ENCODE data around the gene WNK1.

Gene WNK1

GRCh38 chr12:905261-906031 lies 153.1 kb downstream of the WNK1 start:
- no peaks in the 10 kb centered on the region for H3K27me3 Mint-ChIP-seq
- peaks cover 96% of the 10 kb centered on the region for H3K36me3 Mint-ChIP-seq (ENCODE audit: low read depth)
- no peak overlapping the region for H3K4me3 Mint-ChIP-seq

DNA sequence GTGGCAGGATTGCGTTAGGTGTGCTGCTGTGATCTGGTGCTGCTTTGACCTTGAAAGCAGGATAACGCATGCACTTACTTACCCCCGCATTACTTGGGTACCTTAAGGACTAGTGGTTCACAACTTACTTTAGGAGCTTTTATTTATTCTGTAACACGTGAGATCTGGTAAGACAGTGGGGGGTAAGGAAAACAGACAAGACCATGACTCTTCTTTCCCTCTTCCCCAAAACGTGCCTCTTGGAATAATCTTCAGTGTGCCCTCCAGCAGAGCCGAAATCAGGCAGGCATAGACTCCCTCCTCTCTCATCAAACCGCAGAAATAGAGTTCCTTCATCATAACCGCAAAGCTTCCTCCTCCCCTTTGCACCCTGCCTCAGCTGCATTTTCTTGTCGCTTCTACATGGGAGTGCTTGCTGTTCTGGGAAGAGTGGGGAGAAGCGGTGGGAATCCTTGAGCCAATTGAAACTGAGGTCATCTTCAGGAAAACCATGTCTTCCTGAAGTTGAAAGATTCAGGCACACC lies 153.7 kb downstream of the WNK1 start:
- Mint-ChIP-seq H3K4me1 (ENCODE audit: low read depth) (peaks cover 38% of the 10 kb centered on the region), H3K36me3 (ENCODE audit: low read depth) (peaks cover 95% of the 10 kb centered on the region), H3K27me3 (no peaks in the 10 kb centered on the region), H3K9me3 (no peaks in the 10 kb centered on the region), H3K4me3 (no peak overlapping the region), H3K27ac (peak overlapping the region; percentile 79)
- no peak for DNase-seq

More at GRCh38 chr12:905261-906031, 153.1 kb downstream of the WNK1 start:
- Mint-ChIP-seq H3K27ac (peak overlapping the region; percentile 79), H3K4me1 (ENCODE audit: low read depth) (peaks cover 38% of the 10 kb centered on the region), H3K9me3 (no peaks in the 10 kb centered on the region)
- no peak for DNase-seq

DNA sequence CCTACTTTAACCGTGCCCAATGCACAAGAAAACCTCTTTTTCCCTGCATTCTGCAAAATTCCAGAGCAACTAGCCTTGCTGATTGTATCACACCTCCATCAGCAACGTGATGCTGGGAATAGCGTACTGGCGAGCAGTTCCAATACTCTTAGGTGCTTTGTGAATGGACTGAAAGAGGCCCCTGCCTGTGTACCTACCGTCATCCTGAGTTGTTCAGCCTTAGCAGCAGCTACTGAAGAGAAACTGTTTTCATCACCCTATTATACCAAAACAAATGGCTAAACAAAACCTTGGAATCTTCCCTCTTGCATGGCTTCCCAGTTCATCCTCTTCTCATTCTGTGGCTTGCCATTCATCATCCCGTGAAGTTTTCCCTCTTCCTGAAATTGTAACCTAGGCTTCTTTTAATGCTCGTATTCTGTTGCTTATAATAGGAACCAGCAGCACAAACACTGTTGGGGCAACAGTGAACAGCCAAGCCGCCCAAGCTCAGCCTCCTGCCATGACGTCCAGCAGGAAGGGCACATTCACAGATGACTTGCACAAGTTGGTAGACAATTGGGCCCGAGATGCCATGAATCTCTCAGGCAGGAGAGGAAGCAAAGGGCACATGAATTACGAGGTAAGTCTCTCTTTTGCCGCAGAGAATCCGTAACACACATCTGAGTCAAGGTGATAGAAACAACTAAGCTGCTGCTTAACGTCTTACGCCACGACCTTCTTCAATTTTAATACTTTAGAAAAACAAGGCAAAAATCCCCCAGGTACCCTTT lies 155.2 kb downstream of the WNK1 start:
- no peaks in the 10 kb centered on the region for H3K9me3 Mint-ChIP-seq
- no peaks in the 10 kb centered on the region for H3K27me3 Mint-ChIP-seq
- peaks cover 94% of the 10 kb centered on the region for H3K36me3 Mint-ChIP-seq (ENCODE audit: low read depth)
- peak overlapping the region; percentile 34 for H3K27ac Mint-ChIP-seq
- H3K4me1 Mint-ChIP-seq (ENCODE audit: low read depth), result peaks cover 36% of the 10 kb centered on the region
- no peak for DNase-seq
- H3K4me3 Mint-ChIP-seq, result no peak overlapping the region

DNA sequence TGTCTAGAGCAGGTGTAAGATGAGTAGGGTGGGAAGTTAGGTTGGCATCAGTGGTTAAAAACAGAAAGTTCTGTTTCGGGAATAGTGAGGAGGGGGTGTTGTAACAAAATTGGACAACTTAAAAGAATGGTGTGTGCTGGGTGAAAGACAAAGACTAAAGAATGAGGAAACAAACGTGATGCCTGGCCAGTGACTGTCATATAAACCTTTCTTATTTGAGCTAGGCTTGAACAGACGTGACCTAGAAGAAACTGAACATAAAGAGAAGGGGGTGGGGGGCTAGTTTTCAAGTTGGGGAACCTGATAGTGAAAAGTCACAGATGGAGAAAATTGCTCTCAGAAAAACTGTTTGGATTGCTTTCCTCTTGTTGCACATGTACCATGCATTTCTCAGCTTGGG lies 157.5 kb downstream of the WNK1 start:
- peak overlapping the region; percentile 63 for H3K27ac Mint-ChIP-seq
- peaks cover 27% of the 10 kb centered on the region for H3K4me1 Mint-ChIP-seq (ENCODE audit: low read depth)
- no peak overlapping the region for H3K4me3 Mint-ChIP-seq
- DNase-seq, result no peak
- no peaks in the 10 kb centered on the region for H3K9me3 Mint-ChIP-seq
- peaks cover 94% of the 10 kb centered on the region for H3K36me3 Mint-ChIP-seq (ENCODE audit: low read depth)
- H3K27me3 Mint-ChIP-seq, result no peaks in the 10 kb centered on the region

- Mint-ChIP-seq H3K4me1 (ENCODE audit: low read depth) (peaks cover 28% of the 10 kb centered on the region), H3K27me3 (no peaks in the 10 kb centered on the region), H3K36me3 (ENCODE audit: low read depth) (peaks cover 94% of the 10 kb centered on the region), H3K4me3 (no peak overlapping the region), H3K27ac (peak overlapping the region; percentile 55), H3K9me3 (no peaks in the 10 kb centered on the region)
- DNase-seq, result no peak
These were observed 158.0 kb downstream of the WNK1 start for GRCh38 chr12:910416-910815.

GRCh38 chr12:911191-911826 lies 158.9 kb downstream of the WNK1 start:
- Mint-ChIP-seq H3K27me3 (no peaks in the 10 kb centered on the region), H3K27ac (peak overlapping the region; percentile 52), H3K36me3 (ENCODE audit: low read depth) (peaks cover 94% of the 10 kb centered on the region), H3K9me3 (no peaks in the 10 kb centered on the region), H3K4me3 (no peak overlapping the region), H3K4me1 (ENCODE audit: low read depth) (peaks cover 25% of the 10 kb centered on the region)
- DNase-seq, result no peak

- H3K27ac Mint-ChIP-seq, result peak overlapping the region; percentile 18
- H3K27me3 Mint-ChIP-seq, result no peaks in the 10 kb centered on the region
- no peak for DNase-seq
- peaks cover 96% of the 10 kb centered on the region for H3K36me3 Mint-ChIP-seq (ENCODE audit: low read depth)
- no peak overlapping the region for H3K4me3 Mint-ChIP-seq
- no peaks in the 10 kb centered on the region for H3K9me3 Mint-ChIP-seq
- H3K4me1 Mint-ChIP-seq (ENCODE audit: low read depth), result peaks cover 29% of the 10 kb centered on the region
These were observed 160.3 kb downstream of the WNK1 start for GRCh38 chr12:912466-913235.

DNA sequence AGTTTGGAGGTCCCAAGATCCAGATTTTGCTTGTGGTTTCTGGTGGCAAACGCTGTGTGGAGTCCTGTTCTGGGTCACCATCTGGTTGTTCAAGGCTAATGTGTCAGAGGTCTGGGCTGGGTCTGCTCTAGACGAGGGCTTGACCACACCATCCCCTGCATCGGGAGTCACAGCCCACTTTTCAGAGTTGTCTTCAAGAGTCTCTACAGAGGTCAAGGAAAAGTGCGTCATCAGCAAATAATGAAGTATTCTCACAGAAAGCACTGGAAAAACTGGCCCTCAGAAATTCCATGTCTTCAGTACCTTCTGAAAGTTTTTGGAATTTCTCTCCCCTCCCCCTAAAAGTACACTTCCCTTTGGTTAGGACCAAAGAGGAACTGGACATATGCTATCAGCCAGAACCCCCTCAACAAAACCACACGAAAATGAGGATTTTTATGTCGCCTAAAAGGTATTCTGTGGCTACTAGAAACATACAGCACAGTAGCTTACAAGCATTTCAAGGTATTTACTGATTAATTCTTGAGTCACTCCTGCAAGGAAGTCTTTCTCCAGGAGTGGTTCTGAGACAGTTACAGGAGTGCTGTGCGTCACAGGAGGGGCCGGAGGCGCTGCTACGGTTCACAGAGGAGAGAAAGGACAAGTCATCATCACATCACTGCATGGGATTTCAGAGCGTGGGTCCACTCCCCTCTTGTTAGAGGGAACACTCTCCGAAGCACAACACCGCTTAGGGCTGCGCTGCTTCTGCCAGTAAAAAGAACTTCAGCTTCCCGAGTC lies 161.7 kb downstream of the WNK1 start:
- DNase-seq, result no peak
- Mint-ChIP-seq H3K4me1 (ENCODE audit: low read depth) (peaks cover 29% of the 10 kb centered on the region), H3K9me3 (no peaks in the 10 kb centered on the region), H3K36me3 (ENCODE audit: low read depth) (peaks cover 95% of the 10 kb centered on the region), H3K4me3 (no peak overlapping the region), H3K27ac (peak overlapping the region; percentile 92), H3K27me3 (no peaks in the 10 kb centered on the region)

DNA sequence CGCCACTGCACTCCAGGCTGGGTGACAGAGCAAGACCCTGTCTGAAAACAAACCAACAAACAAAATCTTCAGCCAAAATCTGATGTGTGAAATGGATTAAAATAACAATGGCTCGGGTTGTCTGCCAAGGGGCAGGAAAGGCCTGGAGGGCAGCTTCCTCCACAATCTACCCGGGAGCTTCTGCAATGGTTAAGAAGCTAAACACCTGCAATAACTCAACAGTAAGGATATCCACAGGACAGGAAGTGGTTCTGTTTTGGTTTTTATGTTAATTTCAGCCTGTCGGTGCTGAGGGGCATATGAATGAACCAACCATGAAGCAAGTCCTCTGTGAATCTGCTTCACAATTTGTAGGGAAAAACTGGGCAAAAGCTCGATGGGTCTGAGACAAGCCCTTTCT lies 162.7 kb downstream of the WNK1 start:
- Mint-ChIP-seq H3K27ac (peak overlapping the region; percentile 92), H3K27me3 (no peaks in the 10 kb centered on the region), H3K9me3 (no peaks in the 10 kb centered on the region), H3K4me1 (ENCODE audit: low read depth) (peaks cover 25% of the 10 kb centered on the region), H3K36me3 (ENCODE audit: low read depth) (peaks cover 88% of the 10 kb centered on the region), H3K4me3 (no peak overlapping the region)
- no peak for DNase-seq

GRCh38 chr12:916240-916639 lies 163.9 kb downstream of the WNK1 start:
- DNase-seq, result peak; percentile 48
- Mint-ChIP-seq H3K4me1 (ENCODE audit: low read depth) (peaks cover 32% of the 10 kb centered on the region), H3K27ac (peak overlapping the region; percentile 92), H3K27me3 (no peaks in the 10 kb centered on the region), H3K4me3 (peak overlapping the region; percentile 31), H3K36me3 (ENCODE audit: low read depth) (peaks cover 87% of the 10 kb centered on the region), H3K9me3 (no peaks in the 10 kb centered on the region)

DNA sequence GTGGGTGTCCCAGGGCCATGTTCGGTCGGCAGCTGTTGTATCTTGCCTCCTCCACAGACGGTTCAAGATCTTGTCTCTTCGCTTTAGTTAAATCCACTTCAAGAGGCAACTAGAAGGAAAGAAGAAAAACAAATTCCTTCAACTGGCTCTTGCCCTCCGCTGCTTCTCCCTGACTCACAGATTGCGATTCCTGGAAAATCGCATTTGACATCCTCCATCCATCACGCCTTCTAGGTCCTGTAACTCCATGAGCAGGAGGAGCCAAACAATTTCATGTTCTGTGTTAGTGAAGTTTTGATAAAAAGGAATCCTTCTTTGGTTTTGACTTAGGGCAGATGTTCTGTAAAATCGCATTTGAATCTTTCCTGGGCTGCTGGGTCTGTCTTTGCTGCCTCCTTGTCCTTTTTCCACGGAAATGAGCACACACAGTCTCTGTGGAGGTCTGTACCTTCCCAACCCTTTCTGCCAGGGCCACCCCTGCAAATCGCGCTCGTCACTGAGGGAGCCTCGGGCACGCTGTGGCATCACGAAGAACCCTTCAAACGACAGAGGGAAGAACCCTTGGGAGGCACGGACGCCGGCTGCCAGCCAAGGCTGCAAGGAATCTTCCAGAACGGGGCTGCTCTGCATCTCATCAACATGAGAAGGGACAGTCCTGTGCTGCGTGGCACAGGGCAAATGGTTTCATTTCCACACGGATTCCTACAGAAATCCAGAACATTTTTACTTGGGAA lies 164.5 kb downstream of the WNK1 start:
- Mint-ChIP-seq H3K27ac (peak overlapping the region; percentile 68), H3K27me3 (no peaks in the 10 kb centered on the region), H3K4me3 (no peak overlapping the region), H3K9me3 (no peaks in the 10 kb centered on the region), H3K4me1 (ENCODE audit: low read depth) (peaks cover 32% of the 10 kb centered on the region), H3K36me3 (ENCODE audit: low read depth) (peaks cover 84% of the 10 kb centered on the region)
- DNase-seq, result no peak

DNA sequence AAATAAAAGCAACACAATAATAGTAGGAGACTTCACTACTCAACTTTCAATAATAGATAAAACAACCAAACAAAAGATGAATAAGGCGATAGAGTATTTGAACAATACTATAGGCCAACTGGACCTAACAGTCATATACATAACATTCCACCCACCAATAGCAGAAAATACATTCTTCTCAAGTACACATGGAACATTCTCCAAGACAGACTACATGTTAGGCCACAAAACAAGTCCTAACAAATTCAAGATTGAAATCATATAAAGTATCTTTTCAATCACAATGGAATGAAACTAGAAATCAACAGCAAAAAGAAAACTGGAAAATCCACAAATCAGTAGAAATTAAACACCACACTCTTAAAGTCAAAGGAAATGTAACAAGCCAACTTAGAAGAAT lies 168.3 kb downstream of the WNK1 start:
- H3K4me1 Mint-ChIP-seq (ENCODE audit: low read depth), result peaks cover 16% of the 10 kb centered on the region
- peak overlapping the region; percentile 73 for H3K27ac Mint-ChIP-seq
- H3K4me3 Mint-ChIP-seq, result no peak overlapping the region
- no peaks in the 10 kb centered on the region for H3K27me3 Mint-ChIP-seq
- no peak for DNase-seq
- H3K9me3 Mint-ChIP-seq, result no peaks in the 10 kb centered on the region
- H3K36me3 Mint-ChIP-seq (ENCODE audit: low read depth), result peaks cover 74% of the 10 kb centered on the region

- no peak for DNase-seq
- no peaks in the 10 kb centered on the region for H3K27me3 Mint-ChIP-seq
- peaks cover 74% of the 10 kb centered on the region for H3K36me3 Mint-ChIP-seq (ENCODE audit: low read depth)
- H3K4me1 Mint-ChIP-seq (ENCODE audit: low read depth), result peaks cover 6% of the 10 kb centered on the region
- no peak overlapping the region for H3K4me3 Mint-ChIP-seq
- no peaks in the 10 kb centered on the region for H3K9me3 Mint-ChIP-seq
- no peak overlapping the region for H3K27ac Mint-ChIP-seq
These were observed 169.9 kb downstream of the WNK1 start for GRCh38 chr12:922285-922684.
